ENCODE results near the gene PCSK4. TPM values are rescaled to one million over a fixed set of nuclear protein-coding genes. Genes with fewer than 3 reads are reported as not detected.
"Not testable (repeated sequence)": the region's sequence is repeated elsewhere in the genome, so short reads cannot be mapped to it uniquely, and the experiment has no call there.

PCSK4 gene
- total and polyA plus RNA-seq, 2 of the 4 experiments (the other 2 are of a cell fraction) = 0.72 to 1.7 TPM

GRCh38 chr19:1535699-1536098 lies 45.5 kb upstream of the PCSK4 start:
- POLR2A ChIA-PET (ENCODE audit: unreplicated experiment); intact Hi-C loops (cut with micrococcal nuclease); H2BK15ac ChIP-seq (ENCODE audit: low read depth, low read length); H2AK9ac ChIP-seq (replicated peaks; ENCODE audit: low read depth, low read length, poor library complexity); H2AK5ac ChIP-seq (ENCODE audit: low read depth, low read length); BruUV-seq (replicated peaks); DNase-seq; H2BK120ac ChIP-seq (ENCODE audit: low read depth, low read length); H4K91ac ChIP-seq (ENCODE audit: insufficient read depth, low read depth, low read length); H3K9me3 ChIP-seq (ENCODE audit: control insufficient read depth, insufficient read depth, low read length); ATAC-seq (ENCODE audit: low read depth); H2BK5ac ChIP-seq (ENCODE audit: low read depth, low read length, poor library complexity, severe bottlenecking); H3K4me3 ChIP-seq (ENCODE audit: insufficient read depth, low read depth, low read length); H2BK20ac ChIP-seq (ENCODE audit: low read depth, low read length); H3K14ac ChIP-seq (replicated peaks; ENCODE audit: low read depth, low read length); H3K4me2 ChIP-seq (ENCODE audit: low read depth, low read length); H3K79me1 ChIP-seq (ENCODE audit: low read depth in 1 of 2, low read length in 2 of 2); H3K4me1 ChIP-seq (ENCODE audit: control insufficient read depth, insufficient read depth, low read length); H3K18ac ChIP-seq (ENCODE audit: low read depth, low read length); H4K5ac ChIP-seq (ENCODE audit: low read depth, low read length); H4K8ac ChIP-seq (ENCODE audit: low read depth in 2 of 2, low read length in 2 of 2); H2AFZ ChIP-seq (replicated peaks; ENCODE audit: low read length, poor library complexity); H3K9me1 ChIP-seq (ENCODE audit: insufficient read depth, low read length); H3K36me3 ChIP-seq (ENCODE audit: control insufficient read depth, insufficient read depth, low read length); H3K4ac ChIP-seq (ENCODE audit: low read depth, low read length); H3K27ac ChIP-seq (ENCODE audit: insufficient read depth, low read length); H4K20me1 ChIP-seq (ENCODE audit: insufficient read depth, low read length); dilution Hi-C loops (cut with HindIII; ENCODE audit: low sequenced_read_pairs, unreplicated experiment); H3K23ac ChIP-seq (ENCODE audit: low read depth, low read length); CTCF ChIA-PET; H3K9ac ChIP-seq (ENCODE audit: low read depth, low read length); H3K27me3 ChIP-seq (ENCODE audit: control insufficient read depth, insufficient read depth, low read length); H3K56ac ChIP-seq (ENCODE audit: extremely low read depth, insufficient read depth, low read length): not testable (repeated sequence)
- WGBS, 2 experiments (ENCODE audit: extremely low coverage in 2 of 2, insufficient read length in 1 of 2) = 94% methylated on average over 3 of the region's 7 CpGs; no CpG with 5 or more reads in 1 of the 2 experiments
- in situ Hi-C loops (cut with MboI; ENCODE audit: low sequenced_read_pairs) = loop anchor here (25.0 kb wide), 1 partner anchor 252 kb away; no protein-coding TSS in a partner anchor

Data from IMR-90 (cell line).